Neural cell (in vitro differentiated cells): ENCODE data around the gene HCN1. TPM values are rescaled to one million over a fixed set of nuclear protein-coding genes. Genes with fewer than 3 reads are reported as not detected.
"Not testable (repeated sequence)": the region's sequence is repeated elsewhere in the genome, so short reads cannot be mapped to it uniquely, and the experiment has no call there.

ENCODE experiments used
- H2AFZ ChIP-seq: fragments of 200-600, 300-800 bp; sonication (generic), shearing (Covaris generic); 2 replicates; pipeline ENCODE4 v1.6.0; 2014; ENCODE audit warnings: low read depth, mild to moderate bottlenecking, antibody characterized with exemption, low read length, moderate library complexity
- H3F3A ChIP-seq: fragments of 200-600 bp; shearing (Covaris generic); 2 replicates; pipeline ENCODE4 v1.6.1; 2016; ENCODE audit warnings: mild to moderate bottlenecking, moderate library complexity, mixed read lengths, antibody characterized with exemption, low read length; ENCODE audit not compliant: insufficient read depth, poor library complexity, severe bottlenecking
- H3K27ac ChIP-seq: fragments of 200-600, 300-800 bp; sonication (generic), shearing (Covaris generic); 2 replicates; pipeline ENCODE4 v1.5.1; 2014; ENCODE audit warnings: mild to moderate bottlenecking, low read length, moderate library complexity
- H3K27me3 ChIP-seq: fragments of 300-800, 200-600 bp; sonication (generic), shearing (Covaris generic); 2 replicates; pipeline ENCODE4 v1.6.0; 2014; ENCODE audit warnings: mild to moderate bottlenecking, low read depth, low read length, moderate library complexity; ENCODE audit not compliant: insufficient read depth
- H3K36me3 ChIP-seq: fragments of 300-800, 200-600 bp; sonication (generic), shearing (Covaris generic); 2 replicates; pipeline ENCODE4 v1.5.1; 2014; ENCODE audit warnings: mild to moderate bottlenecking, antibody characterized with exemption, low read length, moderate library complexity; ENCODE audit not compliant: insufficient read depth
- H3K4me2 ChIP-seq: fragments of 300-800, 200-600 bp; sonication (generic), shearing (Covaris generic); 2 replicates; pipeline ENCODE4 v1.6.0; 2014; ENCODE audit warnings: mild to moderate bottlenecking, low read length
- H3K4me3 ChIP-seq: fragments of 300-800, 200-600 bp; sonication (generic), shearing (Covaris generic); 2 replicates; pipeline ENCODE4 v1.5.1; 2014; ENCODE audit warnings: mild to moderate bottlenecking, low read length, moderate library complexity
- H3K79me2 ChIP-seq: fragments of 200-600 bp; shearing (Covaris generic); replicated peaks from 2 replicates; pipeline ENCODE4 v1.6.0; 2014; ENCODE audit warnings: mild to moderate bottlenecking, low read length, moderate library complexity; ENCODE audit not compliant: insufficient read depth
- H3K9ac ChIP-seq: fragments of 300-800, 200-600 bp; sonication (generic), shearing (Covaris generic); 2 replicates; pipeline ENCODE4 v1.6.1; 2016; ENCODE audit warnings: mild to moderate bottlenecking, low read length, mixed read lengths
- H3K9me2 ChIP-seq: fragments of 200-600 bp; shearing (Covaris generic); 2 replicates; pipeline ENCODE4 v1.6.1; 2016; ENCODE audit warnings: mild to moderate bottlenecking, low read length, mixed read lengths; ENCODE audit not compliant: insufficient read depth
- H3K9me3 ChIP-seq: fragments of 200-600, 300-800 bp; sonication (generic), shearing (Covaris generic); 2 replicates; pipeline ENCODE4 v1.6.1; 2016; ENCODE audit warnings: mild to moderate bottlenecking, mixed run types, low read length, moderate library complexity, mixed read lengths
- H4K20me1 ChIP-seq: fragments of 200-600 bp; shearing (Covaris generic); 2 replicates; pipeline ENCODE4 v1.6.1; 2016; ENCODE audit warnings: mild to moderate bottlenecking, mixed run types; ENCODE audit not compliant: insufficient read depth
- EP300 ChIP-seq: fragments of 450-650 bp; conservative IDR thresholded peaks from 2 replicates; pipeline ENCODE4 v1.6.1; 2014; ENCODE audit warnings: antibody characterized with exemption, mild to moderate bottlenecking, moderate library complexity; ENCODE audit not compliant: poor library complexity, severe bottlenecking
- EZH2 ChIP-seq: fragments of 200-600, 300-800 bp; shearing (Covaris generic), sonication (generic); IDR thresholded peaks from 2 replicates; pipeline ENCODE4 v1.6.1; 2014; ENCODE audit warnings: antibody characterized with exemption, low read length, borderline replicate concordance, mild to moderate bottlenecking; ENCODE audit not compliant: insufficient read depth, poor library complexity, severe bottlenecking
- MXI1 ChIP-seq: fragments of 450-650 bp; conservative IDR thresholded peaks from 2 replicates; pipeline ENCODE4 v1.6.1; 2014; ENCODE audit warnings: antibody characterized with exemption, mild to moderate bottlenecking; ENCODE audit not compliant: poor library complexity, severe bottlenecking
- POLR2AphosphoS5 ChIP-seq: IDR thresholded peaks from 2 replicates; pipeline ENCODE4 v1.6.1; 2012
- RAD21 ChIP-seq: fragments of 450-650 bp; conservative IDR thresholded peaks from 2 replicates; pipeline ENCODE4 v1.6.1; 2014; ENCODE audit warnings: antibody characterized with exemption, mild to moderate bottlenecking, moderate library complexity
- SMC3 ChIP-seq: fragments of 450-650 bp; conservative IDR thresholded peaks from 2 replicates; pipeline ENCODE4 v1.6.1; 2014; ENCODE audit warnings: antibody characterized with exemption, mild to moderate bottlenecking, moderate library complexity; ENCODE audit not compliant: poor library complexity
- TAF1 ChIP-seq: IDR thresholded peaks from 2 replicates; pipeline ENCODE4 v1.6.1; 2012; ENCODE audit warnings: low read depth
- polyA plus RNA-seq: library from polyadenylated mRNA; depleted of rRNA; stranded (reverse); fragments of >200 nt; gene quantifications from 2 replicates; pipeline ENCODE4 v1.2.3, GENCODE V29; 2014
- TF ChIP-seq, protein P1 (sequence below): IDR thresholded peaks from 2 replicates; pipeline ENCODE4 v1.6.1; 2012; ENCODE audit warnings: borderline replicate concordance
- TF ChIP-seq, protein P2 (sequence below): fragments of 450-650 bp; IDR thresholded peaks from 2 replicates; pipeline ENCODE4 v1.5.1; 2014; ENCODE audit warnings: antibody characterized with exemption, mild to moderate bottlenecking, moderate library complexity; ENCODE audit not compliant: poor library complexity, severe bottlenecking

Gene HCN1
- polyA plus RNA-seq, 1 donor from 2014 or later, result 1.4 TPM

- no peak overlapping the region for H3K27ac ChIP-seq
- H2AFZ ChIP-seq, result no peak overlapping the region
- TF ChIP-seq POLR2AphosphoS5, result no peak
- TF ChIP-seq EP300, result no peak
- no peaks in the 10 kb centered on the region for H3K79me2 ChIP-seq
- no peak overlapping the region for H3K4me2 ChIP-seq
- H3K9ac ChIP-seq, result no peak overlapping the region
- H3K4me3 ChIP-seq, result no peak overlapping the region
- no peaks in the 10 kb centered on the region for H3F3A ChIP-seq
- no peaks in the 10 kb centered on the region for H3K36me3 ChIP-seq
- H3K9me3 ChIP-seq, result no peaks in the 10 kb centered on the region
- no peaks in the 10 kb centered on the region for H3K27me3 ChIP-seq
- no peaks in the 10 kb centered on the region for H3K9me2 ChIP-seq
- no peaks in the 10 kb centered on the region for H4K20me1 ChIP-seq
Observed at GRCh38 chr5:45491368-45491767, 204.8 kb downstream of the HCN1 start.

DNA sequence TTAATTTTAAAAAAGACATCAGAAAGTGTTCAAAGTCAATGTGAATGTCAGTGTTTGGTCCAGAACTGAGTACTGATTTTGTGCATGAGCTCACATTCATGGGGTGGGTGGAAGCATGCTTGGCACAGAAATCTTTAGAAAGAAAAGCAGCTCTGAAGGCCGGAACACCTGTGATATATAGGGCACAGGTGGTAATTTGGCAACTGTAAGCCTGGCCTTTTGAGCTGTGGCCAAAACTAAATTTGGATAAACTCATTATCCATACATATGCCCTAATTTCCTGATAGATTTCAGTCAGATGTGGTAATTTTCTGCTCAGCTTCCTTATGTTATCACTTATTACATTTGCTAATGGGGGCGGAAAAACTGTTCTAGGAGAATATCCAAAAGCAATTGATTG lies 211.4 kb downstream of the HCN1 start:
- Histone ChIP-seq H2AFZ (no peak overlapping the region), H4K20me1 (no peaks in the 10 kb centered on the region)
- TF ChIP-seq MXI1 (no peak), POLR2AphosphoS5 (no peak), EZH2 (no peak)
- TF ChIP-seq, protein P1, sequence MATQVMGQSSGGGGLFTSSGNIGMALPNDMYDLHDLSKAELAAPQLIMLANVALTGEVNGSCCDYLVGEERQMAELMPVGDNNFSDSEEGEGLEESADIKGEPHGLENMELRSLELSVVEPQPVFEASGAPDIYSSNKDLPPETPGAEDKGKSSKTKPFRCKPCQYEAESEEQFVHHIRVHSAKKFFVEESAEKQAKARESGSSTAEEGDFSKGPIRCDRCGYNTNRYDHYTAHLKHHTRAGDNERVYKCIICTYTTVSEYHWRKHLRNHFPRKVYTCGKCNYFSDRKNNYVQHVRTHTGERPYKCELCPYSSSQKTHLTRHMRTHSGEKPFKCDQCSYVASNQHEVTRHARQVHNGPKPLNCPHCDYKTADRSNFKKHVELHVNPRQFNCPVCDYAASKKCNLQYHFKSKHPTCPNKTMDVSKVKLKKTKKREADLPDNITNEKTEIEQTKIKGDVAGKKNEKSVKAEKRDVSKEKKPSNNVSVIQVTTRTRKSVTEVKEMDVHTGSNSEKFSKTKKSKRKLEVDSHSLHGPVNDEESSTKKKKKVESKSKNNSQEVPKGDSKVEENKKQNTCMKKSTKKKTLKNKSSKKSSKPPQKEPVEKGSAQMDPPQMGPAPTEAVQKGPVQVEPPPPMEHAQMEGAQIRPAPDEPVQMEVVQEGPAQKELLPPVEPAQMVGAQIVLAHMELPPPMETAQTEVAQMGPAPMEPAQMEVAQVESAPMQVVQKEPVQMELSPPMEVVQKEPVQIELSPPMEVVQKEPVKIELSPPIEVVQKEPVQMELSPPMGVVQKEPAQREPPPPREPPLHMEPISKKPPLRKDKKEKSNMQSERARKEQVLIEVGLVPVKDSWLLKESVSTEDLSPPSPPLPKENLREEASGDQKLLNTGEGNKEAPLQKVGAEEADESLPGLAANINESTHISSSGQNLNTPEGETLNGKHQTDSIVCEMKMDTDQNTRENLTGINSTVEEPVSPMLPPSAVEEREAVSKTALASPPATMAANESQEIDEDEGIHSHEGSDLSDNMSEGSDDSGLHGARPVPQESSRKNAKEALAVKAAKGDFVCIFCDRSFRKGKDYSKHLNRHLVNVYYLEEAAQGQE, result no peak

DNA sequence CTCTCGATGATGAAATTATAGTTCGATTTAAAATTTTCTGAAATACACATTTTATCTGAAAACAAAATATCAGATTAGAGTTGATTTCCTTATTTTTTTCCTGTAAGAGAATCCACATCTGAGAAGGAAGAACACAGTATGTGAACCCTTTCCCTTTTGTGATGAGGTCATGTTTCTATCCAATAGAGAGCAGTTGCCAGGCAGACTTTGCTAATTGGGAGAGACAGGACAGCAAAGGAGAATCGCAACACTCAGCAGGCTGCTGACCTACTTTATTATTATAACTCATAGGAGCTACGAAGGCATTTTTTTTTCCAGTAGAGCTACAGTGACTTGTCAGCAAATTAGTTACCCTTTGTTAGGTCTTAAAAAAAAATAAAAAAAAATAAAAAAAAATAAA lies 242.1 kb downstream of the HCN1 start:
- Histone ChIP-seq H3K9ac (no peak overlapping the region), H3K9me2 (no peaks in the 10 kb centered on the region), H2AFZ (no peak overlapping the region), H3K4me3 (no peak overlapping the region), H4K20me1 (no peaks in the 10 kb centered on the region), H3K36me3 (no peaks in the 10 kb centered on the region), H3K4me2 (no peak overlapping the region), H3K9me3 (no peaks in the 10 kb centered on the region), H3K79me2 (no peaks in the 10 kb centered on the region), H3K27me3 (no peaks in the 10 kb centered on the region), H3F3A (no peaks in the 10 kb centered on the region), H3K27ac (no peak overlapping the region)
- TF ChIP-seq EZH2 (no peak), TAF1 (no peak), POLR2AphosphoS5 (no peak), SMC3 (no peak), RAD21 (no peak), EP300 (no peak), MXI1 (no peak)
- TF ChIP-seq, protein P1, result no peak
- TF ChIP-seq, protein P2, sequence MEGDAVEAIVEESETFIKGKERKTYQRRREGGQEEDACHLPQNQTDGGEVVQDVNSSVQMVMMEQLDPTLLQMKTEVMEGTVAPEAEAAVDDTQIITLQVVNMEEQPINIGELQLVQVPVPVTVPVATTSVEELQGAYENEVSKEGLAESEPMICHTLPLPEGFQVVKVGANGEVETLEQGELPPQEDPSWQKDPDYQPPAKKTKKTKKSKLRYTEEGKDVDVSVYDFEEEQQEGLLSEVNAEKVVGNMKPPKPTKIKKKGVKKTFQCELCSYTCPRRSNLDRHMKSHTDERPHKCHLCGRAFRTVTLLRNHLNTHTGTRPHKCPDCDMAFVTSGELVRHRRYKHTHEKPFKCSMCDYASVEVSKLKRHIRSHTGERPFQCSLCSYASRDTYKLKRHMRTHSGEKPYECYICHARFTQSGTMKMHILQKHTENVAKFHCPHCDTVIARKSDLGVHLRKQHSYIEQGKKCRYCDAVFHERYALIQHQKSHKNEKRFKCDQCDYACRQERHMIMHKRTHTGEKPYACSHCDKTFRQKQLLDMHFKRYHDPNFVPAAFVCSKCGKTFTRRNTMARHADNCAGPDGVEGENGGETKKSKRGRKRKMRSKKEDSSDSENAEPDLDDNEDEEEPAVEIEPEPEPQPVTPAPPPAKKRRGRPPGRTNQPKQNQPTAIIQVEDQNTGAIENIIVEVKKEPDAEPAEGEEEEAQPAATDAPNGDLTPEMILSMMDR, result no peak

More for the DNA sequence above, 211.4 kb downstream of the HCN1 start:
- H3K4me3 ChIP-seq, result no peak overlapping the region
- H3K4me2 ChIP-seq, result no peak overlapping the region
- no peaks in the 10 kb centered on the region for H3K79me2 ChIP-seq
- H3K27ac ChIP-seq, result no peak overlapping the region
- no peak overlapping the region for H3K9ac ChIP-seq
- no peaks in the 10 kb centered on the region for H3F3A ChIP-seq
- H3K9me3 ChIP-seq, result no peaks in the 10 kb centered on the region
- no peaks in the 10 kb centered on the region for H3K9me2 ChIP-seq
- no peaks in the 10 kb centered on the region for H3K27me3 ChIP-seq
- no peaks in the 10 kb centered on the region for H3K36me3 ChIP-seq

DNA sequence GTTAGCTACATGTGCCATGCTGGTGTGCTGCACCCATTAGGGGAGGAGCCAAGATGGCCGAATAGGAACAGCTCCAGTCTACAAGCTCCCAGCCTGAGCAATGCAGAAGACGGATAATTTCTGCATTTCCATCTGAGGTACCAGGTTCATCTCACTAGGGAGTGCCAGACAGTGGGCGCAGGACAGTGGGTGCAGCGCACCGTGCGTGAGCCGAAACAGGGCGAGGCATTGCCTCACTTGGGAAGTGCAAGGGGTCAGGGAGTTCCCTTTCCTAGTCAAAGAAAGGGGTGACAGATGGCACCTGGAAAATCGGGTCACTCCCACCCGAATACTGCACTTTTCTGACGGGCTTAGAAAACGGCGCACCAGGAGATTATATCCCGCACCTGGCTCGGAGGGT lies 251.3 kb downstream of the HCN1 start:
- not testable (repeated sequence) for H4K20me1 ChIP-seq, H3K27me3 ChIP-seq, H3K4me2 ChIP-seq, H3K9me3 ChIP-seq, H2AFZ ChIP-seq, H3K36me3 ChIP-seq, H3K27ac ChIP-seq, H3K9me2 ChIP-seq, H3K9ac ChIP-seq, H3K79me2 ChIP-seq, H3F3A ChIP-seq, H3K4me3 ChIP-seq
